Cortex of kidney (tissue), 1 donor: Measurements from ENCODE around the gene SPRYD4.
"Not testable (repeated sequence)": the region's sequence is repeated elsewhere in the genome, so short reads cannot be mapped to it uniquely, and the experiment has no call there.

Source experiments
- DNase-seq: peaks from one replicate; lab custom pipeline; 2025; lab: John Stamatoyannopoulos, UW

Gene SPRYD4

GRCh38 chr12:56476972-56477432 is 8.6 kb downstream of the SPRYD4 start:
- DNase-seq, result no peak

DNA sequence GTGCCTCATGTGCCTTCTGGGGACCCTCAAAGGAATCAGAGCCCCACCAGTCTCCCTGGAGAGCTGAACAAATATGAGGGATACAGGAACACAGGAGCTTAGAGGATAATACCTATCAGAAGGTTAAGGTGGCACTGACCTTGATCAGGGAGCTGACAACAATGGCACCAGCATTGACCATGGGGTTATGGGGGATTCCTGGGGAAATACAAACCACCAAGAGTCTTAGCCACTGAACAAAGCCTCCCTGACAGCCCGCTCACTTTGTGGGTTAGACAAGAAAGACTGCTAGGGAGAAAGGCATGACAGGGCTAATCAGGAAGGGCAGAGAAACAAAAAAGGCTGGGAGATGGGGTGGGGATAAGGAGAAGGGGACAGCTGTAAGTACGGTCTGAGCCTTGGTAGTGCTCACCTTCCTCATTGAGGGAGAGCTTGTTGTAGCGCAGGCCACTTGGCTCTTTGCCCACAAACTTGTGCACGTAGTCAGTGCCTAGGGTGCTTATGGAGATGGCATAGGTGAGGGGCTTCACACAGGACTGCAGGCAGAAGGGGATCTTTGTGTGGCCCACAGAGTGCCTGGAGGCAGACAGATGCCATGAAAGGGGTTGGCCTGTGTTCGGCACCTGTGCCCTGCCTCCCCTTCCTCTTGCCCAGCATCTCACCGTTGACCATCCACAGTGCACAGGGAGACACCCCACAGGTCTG is 9.3 kb downstream of the SPRYD4 start:
- DNase-seq, result no peak

DNA sequence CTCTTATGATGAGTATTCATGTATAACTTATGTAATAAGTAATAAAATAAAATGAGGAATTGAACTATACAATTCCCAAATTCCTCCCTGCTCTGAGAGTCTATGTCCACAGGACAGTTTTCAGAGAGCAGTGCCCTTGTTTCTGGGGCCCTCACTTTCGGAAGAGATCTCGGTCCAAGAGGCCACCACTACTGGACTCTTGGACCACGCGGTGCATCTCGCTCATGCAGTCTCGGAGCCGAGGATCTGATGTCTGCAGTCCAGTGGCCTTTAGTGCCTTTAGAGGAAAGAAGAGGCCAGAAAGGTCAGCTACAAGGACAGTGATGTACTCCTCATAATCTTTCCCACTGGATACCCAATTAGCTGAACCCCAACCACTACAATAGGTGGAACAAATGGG is 11.2 kb downstream of the SPRYD4 start:
- no peak for DNase-seq

- no peak for DNase-seq
Measured at GRCh38 chr12:56484566-56484965, 16.2 kb downstream of the SPRYD4 start.

DNA sequence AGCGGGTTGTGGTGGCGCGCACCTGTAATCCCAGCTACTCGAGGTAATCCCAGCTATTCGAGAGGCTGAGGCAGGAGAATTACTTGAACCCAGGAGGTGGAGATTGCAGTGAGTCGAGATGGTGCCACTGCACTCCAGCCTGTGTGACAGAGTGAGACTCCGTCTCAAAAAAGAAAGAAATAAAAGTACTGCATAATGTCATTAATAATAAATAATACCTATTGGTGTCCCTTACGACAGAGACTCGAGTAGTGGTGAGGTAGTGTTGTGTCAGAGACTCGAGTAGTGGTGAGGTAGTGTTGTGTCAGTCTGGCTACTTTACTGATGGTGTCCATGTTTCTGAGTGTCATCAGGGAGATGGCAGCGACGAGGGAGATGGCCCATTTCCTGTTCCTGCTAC is 18.3 kb downstream of the SPRYD4 start:
- no peak for DNase-seq

- DNase-seq, result no peak
Measured at GRCh38 chr12:56487448-56488040, 19.2 kb downstream of the SPRYD4 start.

DNA sequence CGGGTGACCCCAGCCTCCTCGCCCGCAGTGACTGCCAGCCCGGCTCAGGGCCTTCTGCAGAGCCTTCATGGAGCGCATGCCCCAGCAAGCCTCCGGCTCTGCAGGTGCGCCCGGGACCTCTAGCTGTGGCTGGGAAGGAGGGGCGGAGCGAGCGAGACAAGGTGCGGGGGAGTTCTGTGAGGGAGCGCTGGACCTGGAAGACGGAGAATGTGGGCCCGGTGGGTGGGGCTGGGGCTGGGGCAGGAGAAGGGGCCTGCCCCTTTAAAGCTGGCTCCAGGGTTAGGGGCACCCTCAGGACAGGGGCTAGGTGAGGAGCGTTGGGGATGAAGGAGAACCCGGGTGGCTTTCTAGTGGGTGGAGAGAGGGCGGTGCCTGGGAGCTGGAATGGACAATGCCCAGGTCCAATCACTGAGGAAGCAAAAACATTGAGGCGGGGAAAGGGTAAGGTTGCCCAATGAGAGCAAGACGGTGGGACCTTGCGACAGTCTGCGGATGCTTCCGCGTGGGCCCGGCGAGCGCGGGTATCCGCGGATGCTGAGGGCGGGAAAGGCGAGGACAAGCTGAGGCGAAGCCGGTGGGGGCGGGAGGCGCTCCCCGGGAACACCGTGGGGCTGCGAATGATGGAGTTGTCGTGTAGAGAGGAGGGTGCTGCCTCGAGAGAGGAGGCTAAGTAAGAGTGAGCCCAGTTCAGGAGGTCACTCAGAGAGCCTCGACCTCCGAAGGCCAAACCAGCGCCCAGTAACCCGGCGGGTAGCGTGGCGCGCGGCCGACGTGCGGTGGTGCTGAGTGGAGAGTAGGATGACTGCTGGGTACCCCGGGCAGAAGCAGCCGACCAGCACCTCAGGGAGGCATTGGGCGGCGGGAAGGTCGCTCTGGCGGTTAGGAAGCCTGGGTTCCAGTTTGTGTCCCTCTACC is 19.9 kb downstream of the SPRYD4 start, which contains the start of gene GLS2:
GLS2 (minus strand) TSS at position 121 of the 915 bp plus-strand sequence; CDS start at position 78, 43 bp downstream.
- no peak for DNase-seq

DNA sequence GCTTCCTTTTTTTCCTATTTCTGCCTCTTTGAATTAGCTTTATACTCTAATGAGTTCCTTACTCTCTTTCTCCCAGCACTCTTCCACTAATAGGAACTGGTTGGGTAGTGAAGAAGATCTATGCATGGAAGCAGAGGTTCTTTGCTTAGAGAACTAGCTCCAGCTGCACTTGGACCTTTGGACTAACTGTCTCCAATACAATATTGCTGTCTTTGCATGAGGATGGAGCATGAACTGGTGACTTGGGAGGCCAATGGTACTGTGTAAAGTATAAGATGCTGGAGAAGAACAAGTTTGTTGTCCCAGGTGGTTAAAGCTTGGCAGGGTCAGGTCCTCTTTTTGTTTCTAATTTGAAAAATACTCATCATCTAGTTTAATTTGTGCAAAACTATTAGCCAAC is 22.0 kb downstream of the SPRYD4 start:
- DNase-seq, result no peak

- DNase-seq, result not testable (repeated sequence)
Measured at GRCh38 chr12:56493409-56494105, 25.2 kb downstream of the SPRYD4 start.

DNA sequence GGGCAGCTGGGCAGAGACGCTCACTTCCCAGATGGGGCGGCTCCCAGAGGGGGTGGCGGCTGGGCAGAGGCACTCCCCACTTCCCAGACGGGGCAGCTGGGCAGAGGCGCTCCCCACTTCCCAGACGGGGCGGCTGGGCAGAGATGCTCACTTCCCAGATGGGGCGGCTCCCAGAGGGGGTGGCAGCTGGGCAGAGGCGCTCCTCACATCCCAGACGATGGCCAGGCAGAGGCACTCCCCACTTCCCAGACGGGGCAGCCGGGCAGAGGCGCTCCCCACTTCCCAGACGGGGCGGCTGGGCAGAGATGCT is 25.7 kb downstream of the SPRYD4 start:
- not testable (repeated sequence) for DNase-seq

GRCh38 chr12:56494481-56494880 is 26.1 kb downstream of the SPRYD4 start:
- DNase-seq, result not testable (repeated sequence)

GRCh38 chr12:56496704-56497103 is 28.3 kb downstream of the SPRYD4 start:
- not testable (repeated sequence) for DNase-seq

GRCh38 chr12:56498126-56498902 is 29.9 kb downstream of the SPRYD4 start:
- not testable (repeated sequence) for DNase-seq

GRCh38 chr12:56499452-56499851 is 31.1 kb downstream of the SPRYD4 start:
- DNase-seq, result not testable (repeated sequence)

DNA sequence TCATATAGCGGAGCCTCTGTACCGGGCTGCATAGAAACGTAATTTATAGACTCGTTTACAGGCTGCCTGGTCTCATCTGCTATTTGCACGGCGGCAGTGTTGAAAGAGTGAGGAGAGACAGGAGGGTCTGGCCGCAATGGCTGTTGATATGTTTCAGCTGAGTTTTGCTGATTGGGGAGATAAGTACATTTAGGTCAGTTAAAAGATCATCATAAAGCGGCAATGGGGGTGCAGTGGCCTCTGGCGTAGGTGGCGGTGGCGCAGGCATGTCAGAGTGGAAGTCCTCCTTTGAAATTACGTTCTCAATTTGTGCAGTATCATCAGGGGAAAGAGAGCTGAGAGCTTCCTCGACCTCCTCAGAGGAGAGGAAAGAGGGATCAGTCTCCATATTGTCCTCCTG is 31.5 kb downstream of the SPRYD4 start:
- not testable (repeated sequence) for DNase-seq

DNA sequence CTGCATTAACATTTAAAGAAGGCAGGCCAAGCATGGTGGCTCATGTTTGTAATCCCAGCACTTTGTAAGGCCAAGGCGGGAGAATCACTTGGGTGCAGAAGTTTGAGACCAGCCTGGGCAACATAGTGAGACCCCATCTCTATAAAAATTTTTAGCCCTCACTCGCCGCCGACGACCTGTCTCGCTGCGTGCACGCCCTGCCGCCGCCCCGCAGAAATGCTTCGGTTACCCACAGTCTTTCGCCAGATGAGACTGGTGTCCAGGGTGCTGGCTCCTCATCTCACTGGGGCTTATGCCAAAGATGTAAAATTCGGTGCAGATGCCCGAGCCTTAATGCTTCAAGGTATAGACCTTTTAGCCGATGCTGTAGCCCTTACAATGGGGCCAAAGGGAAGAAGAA is 42.4 kb downstream of the SPRYD4 start:
- no peak for DNase-seq

DNA sequence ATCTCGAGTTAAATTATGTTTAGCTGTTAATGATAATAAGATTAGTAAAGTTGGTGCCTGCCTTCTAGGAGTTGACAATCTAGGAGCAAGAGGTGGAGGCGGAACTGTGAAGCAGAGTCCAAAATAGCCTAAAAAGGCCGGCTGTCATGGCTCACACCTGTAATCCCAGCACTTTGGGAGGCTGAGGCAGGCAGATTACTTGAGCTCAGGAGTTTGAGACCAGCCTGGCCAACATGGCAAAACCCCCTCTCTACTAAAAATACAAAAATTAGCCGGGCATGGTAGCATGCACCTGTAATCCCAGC is 45.6 kb downstream of the SPRYD4 start:
- DNase-seq, result not testable (repeated sequence)

DNA sequence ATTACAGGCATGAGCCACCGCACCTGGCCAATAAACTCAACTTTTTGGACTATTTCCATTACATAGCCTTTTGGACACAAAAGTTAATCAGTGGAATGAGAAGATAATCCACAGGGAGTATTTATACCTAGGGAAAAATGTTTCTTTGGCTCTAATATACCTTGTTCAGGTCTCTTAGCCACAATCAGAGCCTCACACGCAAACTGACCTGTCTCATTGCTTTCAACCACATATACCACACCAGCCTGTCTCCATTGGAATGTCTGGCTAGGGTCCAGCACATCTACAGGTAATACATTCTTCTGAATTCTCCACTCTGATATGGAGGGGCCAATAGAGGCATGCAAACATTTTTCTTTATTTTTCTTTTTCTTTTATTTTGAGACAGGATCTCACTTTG is 49.5 kb downstream of the SPRYD4 start:
- DNase-seq, result no peak

DNA sequence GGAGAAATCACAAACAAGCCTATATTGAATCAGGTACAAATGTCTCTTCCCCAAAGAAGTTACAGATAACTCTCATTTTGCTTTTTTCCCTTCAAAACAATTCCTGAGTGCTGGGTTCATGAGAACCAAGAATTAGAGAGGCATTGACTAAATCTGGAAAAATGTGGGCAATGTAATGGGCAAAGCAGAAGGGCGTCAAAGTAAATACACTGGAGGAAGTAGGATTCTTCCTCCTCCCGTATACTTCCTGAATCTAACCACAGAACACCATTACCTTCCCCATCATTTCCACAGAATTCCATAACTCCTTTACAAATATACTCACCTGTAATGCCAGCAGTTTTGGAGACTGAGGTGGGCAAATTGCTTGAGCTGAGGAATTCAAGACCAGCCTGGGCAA is 50.2 kb downstream of the SPRYD4 start:
- no peak for DNase-seq

GRCh38 chr12:56520048-56520447 is 51.7 kb downstream of the SPRYD4 start:
- no peak for DNase-seq

DNA sequence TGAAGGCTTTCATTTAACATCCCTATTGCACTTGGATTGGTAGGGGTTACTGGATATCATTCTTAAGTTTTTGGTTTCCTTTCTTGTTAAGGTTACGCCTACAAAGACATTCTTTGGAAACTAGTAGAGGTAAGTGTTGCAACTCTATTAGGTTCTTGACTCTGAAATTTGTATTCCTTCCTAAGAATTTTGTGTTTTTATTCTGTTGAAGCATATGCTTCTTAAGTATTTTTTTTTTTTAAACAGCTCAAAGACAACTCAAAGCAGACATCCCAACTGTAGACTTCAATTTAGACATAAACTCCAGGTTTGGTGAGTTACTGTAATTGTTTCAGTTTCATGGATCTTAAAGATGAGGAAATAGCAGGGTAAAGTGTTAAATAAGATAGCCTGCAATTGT is 52.1 kb downstream of the SPRYD4 start:
- DNase-seq, result no peak

DNA sequence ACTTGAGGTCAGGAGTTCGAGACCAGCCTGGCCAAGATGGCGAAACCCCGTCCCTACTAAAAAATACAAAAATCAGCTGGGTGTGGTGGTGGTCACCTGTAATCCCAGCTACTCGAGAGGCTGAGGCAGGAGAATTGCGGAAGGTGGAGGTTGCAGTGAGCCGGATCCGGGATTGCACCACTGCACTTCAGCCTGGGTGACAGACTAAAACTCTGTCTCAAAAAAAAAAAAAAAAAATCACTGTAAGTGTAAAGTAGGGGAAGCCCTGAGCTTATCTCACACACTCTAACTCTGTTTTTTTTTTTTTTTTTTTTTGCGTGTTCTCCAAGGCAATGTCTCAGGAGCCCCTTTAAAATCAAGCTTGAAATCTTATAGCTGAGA is 52.8 kb downstream of the SPRYD4 start:
- no peak for DNase-seq
